GM20000 (cell line): ENCODE measurements around the gene CXCL13.

Experiments
- DNase-seq: peaks from one replicate; pipeline ENCODE4 v3.0.0; 2012; ENCODE audit warnings: low spot score
- CTCF ChIP-seq: IDR thresholded peaks from 2 replicates; pipeline ENCODE4 v1.5.1; 2012; ENCODE audit warnings: mild to moderate bottlenecking, control low read depth; ENCODE audit errors: extremely low read depth, missing control alignments

Gene CXCL13

GRCh38 chr4:77613267-77613666 lies 7.6 kb downstream of the CXCL13 start:
- DNase-seq, result no peak
- TF ChIP-seq CTCF, result no peak

GRCh38 chr4:77615153-77615552 lies 9.5 kb downstream of the CXCL13 start:
- no peak for TF ChIP-seq CTCF
- DNase-seq, result no peak

- no peak for DNase-seq
- no peak for TF ChIP-seq CTCF
Observed at GRCh38 chr4:77617203-77617602, 11.6 kb downstream of the CXCL13 start.

- DNase-seq, result peak; percentile 66
Observed at GRCh38 chr4:77618383-77619241, 13.0 kb downstream of the CXCL13 start.

GRCh38 chr4:77619408-77619807 lies 13.8 kb downstream of the CXCL13 start:
- no peak for TF ChIP-seq CTCF
- DNase-seq, result no peak

More at GRCh38 chr4:77618383-77619241, 13.0 kb downstream of the CXCL13 start:
- peak; percentile 81 for TF ChIP-seq CTCF

- TF ChIP-seq CTCF, result no peak
- DNase-seq, result no peak
Observed at GRCh38 chr4:77621254-77621653, 15.6 kb downstream of the CXCL13 start.

GRCh38 chr4:77623091-77623490 lies 17.5 kb downstream of the CXCL13 start:
- TF ChIP-seq CTCF, result no peak
- no peak for DNase-seq
